Endothelial cell of umbilical vein (primary cell): ENCODE measurements around the gene C12orf42. TPM values are rescaled to one million over a fixed set of nuclear protein-coding genes. Genes with fewer than 3 reads are reported as not detected.

ENCODE experiments used
- BruUV-seq: library from RNA; stranded (reverse); fragments of 400-500 nt; replicated peaks from 2 replicates; lab custom pipeline; 2021; lab: Mats Ljungman, UMichigan
- CTCF ChIA-PET: fragments of 300-600, 350-600 bp; sonication (Branson Sonifier 250); formaldehyde crosslinking; loops from one replicate; lab custom pipeline; 2021; ENCODE audit warnings: antibody characterized with exemption, inconsistent platforms; lab: Charles Lee
- POLR2A ChIA-PET: fragments of 300-600, 350-600 bp; sonication (Branson Sonifier 250); formaldehyde crosslinking; loops from one replicate; lab custom pipeline; 2021; ENCODE audit warnings: antibody characterized with exemption, inconsistent platforms; lab: Charles Lee
- DNase-seq: peaks from one replicate; pipeline ENCODE4 v3.0.0-alpha.2; 2011; ENCODE audit warnings: low read depth, low spot score
- FAIRE-seq: peaks from 2 replicates; lab custom pipeline; 2011; peaks lifted over from hg19 to GRCh38; lab: Jason Lieb, UNC
- H2AFZ ChIP-seq: 2 replicates; pipeline ENCODE4 v1.6.0; 2012; ENCODE audit warnings: low read depth, low read length, control low read depth, inconsistent platforms
- H3K27ac ChIP-seq: 2 replicates; pipeline ENCODE4 v1.5.1; 2011; ENCODE audit warnings: low read depth, mild to moderate bottlenecking, control low read depth, low read length, moderate library complexity; ENCODE audit not compliant: insufficient read depth
- H3K27me3 ChIP-seq, 2 experiments: 2 replicates each; pipeline versions ENCODE4 v1.6.0 to v1.6.1; 2011; ENCODE audit warnings: low read length in 2 of 2, mixed read lengths in 1 of 2; ENCODE audit not compliant: control insufficient read depth in 2 of 2, insufficient read depth in 2 of 2
- H3K36me3 ChIP-seq, 2 experiments: 2 replicates in 1 of 2; 3 replicates in 1 of 2; pipeline ENCODE4 v1.5.1; 2011; ENCODE audit warnings: low read length in 2 of 2, mild to moderate bottlenecking in 1 of 2, moderate library complexity in 1 of 2; ENCODE audit not compliant: control insufficient read depth in 2 of 2, insufficient read depth in 2 of 2; ENCODE audit errors: extremely low read depth in 1 of 2
- H3K4me1 ChIP-seq: 3 replicates; pipeline ENCODE4 v1.5.1; 2011; ENCODE audit warnings: mild to moderate bottlenecking, low read length; ENCODE audit not compliant: control insufficient read depth, insufficient read depth; ENCODE audit errors: extremely low read depth
- H3K4me2 ChIP-seq: 2 replicates; pipeline ENCODE4 v1.6.1; 2011; ENCODE audit warnings: low read length, control low read depth, mixed read lengths; ENCODE audit not compliant: insufficient read depth
- H3K4me3 ChIP-seq, 3 experiments: fragments of 200-600 bp in 1 of 3; sonication (generic), shearing (Covaris generic) in 1 of 3; replicated peaks in 1 of 3; 2 replicates each; pipeline ENCODE4 v1.5.1; 2011 to 2016; ENCODE audit warnings: control low read depth in 3 of 3, low read length in 3 of 3, mild to moderate bottlenecking in 2 of 3, inconsistent platforms in 1 of 3, low read depth in 1 of 3, moderate library complexity in 1 of 3; ENCODE audit not compliant: insufficient read depth in 1 of 3
- H3K79me2 ChIP-seq: 2 replicates; pipeline ENCODE4 v1.6.0; 2012; ENCODE audit warnings: low read length, inconsistent platforms; ENCODE audit not compliant: control insufficient read depth, insufficient read depth
- H3K9ac ChIP-seq: replicated peaks from 2 replicates; pipeline ENCODE3; 2011; ENCODE audit warnings: low read length, control low read depth; ENCODE audit not compliant: insufficient read depth; ENCODE audit errors: extremely low read depth
- H3K9me1 ChIP-seq: replicated peaks from 3 replicates; pipeline ENCODE4 v1.6.0; 2011; ENCODE audit warnings: mild to moderate bottlenecking, low read length; ENCODE audit not compliant: control insufficient read depth, insufficient read depth; ENCODE audit errors: extremely low read depth
- H3K9me3 ChIP-seq: replicated peaks from 2 replicates; pipeline ENCODE4 v1.5.1; 2012; ENCODE audit warnings: low read length, inconsistent platforms; ENCODE audit not compliant: control insufficient read depth, insufficient read depth
- H4K20me1 ChIP-seq: replicated peaks from 2 replicates; pipeline ENCODE3; 2011; ENCODE audit warnings: mild to moderate bottlenecking, low read length; ENCODE audit not compliant: control insufficient read depth, insufficient read depth; ENCODE audit errors: extremely low read depth
- CTCF ChIP-seq, 2 donors: IDR thresholded peaks; 1 replicate in 1 of 2; 2 replicates in 1 of 2; pipeline ENCODE4 v1.5.1; 2011; ENCODE audit warnings: low read length in 2 of 2, mild to moderate bottlenecking in 2 of 2, moderate library complexity in 2 of 2, control low read depth in 1 of 2, inconsistent platforms in 1 of 2, low read depth in 1 of 2; ENCODE audit not compliant: insufficient read depth in 1 of 2; ENCODE audit errors: extremely low read depth in 1 of 2
- EZH2 ChIP-seq: IDR thresholded peaks from 2 replicates; pipeline ENCODE4 v1.6.1; 2012; ENCODE audit warnings: borderline replicate concordance, low read depth, mild to moderate bottlenecking, moderate library complexity, low read length, inconsistent platforms; ENCODE audit not compliant: severe bottlenecking
- FOS ChIP-seq: IDR thresholded peaks from 2 replicates; pipeline ENCODE4 v1.6.1; 2011; ENCODE audit warnings: mild to moderate bottlenecking, low read length, moderate library complexity, borderline replicate concordance; ENCODE audit not compliant: insufficient read depth
- GATA2 ChIP-seq: IDR thresholded peaks from 2 replicates; pipeline ENCODE4 v1.7.0; 2011; ENCODE audit warnings: low read depth, mild to moderate bottlenecking, moderate library complexity, mixed read lengths, low read length; ENCODE audit not compliant: insufficient read length, insufficient read depth
- JUN ChIP-seq: IDR thresholded peaks from 2 replicates; pipeline ENCODE4 v1.6.1; 2011; ENCODE audit warnings: borderline replicate concordance, low read depth; ENCODE audit not compliant: insufficient read length, insufficient read depth
- MAX ChIP-seq: IDR thresholded peaks from 2 replicates; pipeline ENCODE4 v1.6.1; 2011; ENCODE audit not compliant: insufficient read depth, insufficient read length
- MYC ChIP-seq: IDR thresholded peaks from one replicate; pipeline ENCODE4 v1.6.1; 2011; ENCODE audit warnings: mild to moderate bottlenecking, low read depth, low read length
- POLR2A ChIP-seq: IDR thresholded peaks from 2 replicates; pipeline ENCODE4 v1.6.1; 2012; ENCODE audit warnings: low read depth, mild to moderate bottlenecking, control low read depth, low read length
- POLR2AphosphoS5 ChIP-seq: IDR thresholded peaks from 2 replicates; pipeline ENCODE4 v1.6.1; 2012; ENCODE audit warnings: low read depth, mild to moderate bottlenecking, control low read depth, low read length, moderate library complexity; ENCODE audit not compliant: insufficient read depth
- dilution Hi-C: fragments of 300-500 bp; cut with MboI; formaldehyde crosslinking; loops from one replicate; pipeline ENCODE4 v1.15.0; 2019; ENCODE audit warnings: low sequenced_read_pairs; ENCODE audit not compliant: extremely low pct_ligation_motif_present
- intact Hi-C: fragments of 100-400 bp; cut with micrococcal nuclease; formaldehyde crosslinking; loops from one replicate; pipeline ENCODE4 v1.10.0; 2022
- polyA plus RNA-seq, 4 experiments: library from polyadenylated mRNA; depleted of rRNA in 3 of 4; stranded (reverse) in 3 of 4; unstranded in 1 of 4; fragments of >200 nt; gene quantifications; 2 replicates each; pipeline versions ENCODE4 v1.2.1 to v1.2.3, GENCODE V29; 2011 to 2012; ENCODE audit warnings: missing spikeins in 1 of 4
- total RNA-seq: library from RNA; stranded (reverse); gene quantifications from 2 replicates; pipeline ENCODE4 v1.2.3, GENCODE V29; 2021

The C12orf42 gene
- total and polyA plus RNA-seq, 2 donors (not counting 3 experiments of a cell fraction or from before 2014, with no cell fraction given): not detected

GRCh38 chr12:103538397-103538796 is 42.6 kb upstream of the C12orf42 start:
- no peaks in the 10 kb centered on the region for H3K9me3 ChIP-seq
- CTCF ChIA-PET: no interaction called here
- no peak for FAIRE-seq

More at GRCh38 chr12:103538397-103538796, 42.6 kb upstream of the C12orf42 start:
- no TSS peak for BruUV-seq
- Histone ChIP-seq H3K79me2 (no peaks in the 10 kb centered on the region), H3K27ac (no peak overlapping the region), H3K36me3 (no peaks in the 10 kb centered on the region), H2AFZ (no peak overlapping the region), H3K4me1 (no peaks in the 10 kb centered on the region), H4K20me1 (no peaks in the 10 kb centered on the region), H3K4me3 (no peak overlapping the region), H3K9me1 (no peaks in the 10 kb centered on the region), H3K27me3 (no peaks in the 10 kb centered on the region), H3K4me2 (no peak overlapping the region), H3K9ac (no peak overlapping the region)
- TF ChIP-seq EZH2 (no peak), FOS (no peak), MAX (no peak), POLR2AphosphoS5 (no peak), POLR2A (no peak), JUN (no peak), MYC (no peak), GATA2 (no peak), CTCF (IDR thresholded peaks at IDR 0.05; ENCODE audit: extremely low read depth in 1 of 2, insufficient read depth in 1 of 2, low read depth in 1 of 2, low read length in 2 of 2) (no peak)
- POLR2A ChIA-PET: no interaction called here
- intact Hi-C loops (no loop called here), dilution Hi-C loops (no loop called here)
- DNase-seq: no peak
